Measurements from ENCODE around the gene MPRIP.

MPRIP gene

GRCh38 chr17:17084317-17084835 is 42.1 kb downstream of the MPRIP start:
- Mint-ChIP-seq H3K36me3 (peaks cover 23% of the 10 kb centered on the region), H3K9me3 (no peaks in the 10 kb centered on the region), H3K27me3 (no peaks in the 10 kb centered on the region), H3K27ac (no peak overlapping the region), H3K4me3 (no peak overlapping the region), H3K4me1 (peaks cover 17% of the 10 kb centered on the region)
- CTCF ChIA-PET: no interaction called here
- no peak for DNase-seq

GRCh38 chr17:17084941-17085340 is 42.7 kb downstream of the MPRIP start:
- no peak overlapping the region for H3K4me3 Mint-ChIP-seq
- no peaks in the 10 kb centered on the region for H3K9me3 Mint-ChIP-seq
- H3K27ac Mint-ChIP-seq: no peak overlapping the region
- peaks cover 19% of the 10 kb centered on the region for H3K4me1 Mint-ChIP-seq
- H3K36me3 Mint-ChIP-seq: peaks cover 25% of the 10 kb centered on the region
- CTCF ChIA-PET: no interaction called here
- no peak for DNase-seq
- H3K27me3 Mint-ChIP-seq: no peaks in the 10 kb centered on the region

- Mint-ChIP-seq H3K4me1 (peaks cover 19% of the 10 kb centered on the region), H3K27me3 (no peaks in the 10 kb centered on the region), H3K4me3 (no peak overlapping the region), H3K36me3 (peaks cover 22% of the 10 kb centered on the region), H3K9me3 (no peaks in the 10 kb centered on the region), H3K27ac (no peak overlapping the region)
- no peak for DNase-seq
- CTCF ChIA-PET: no interaction called here
Observed at GRCh38 chr17:17086585-17086984, 44.3 kb downstream of the MPRIP start.

GRCh38 chr17:17087424-17088015 is 45.3 kb downstream of the MPRIP start:
- Mint-ChIP-seq H3K9me3 (no peaks in the 10 kb centered on the region), H3K27me3 (no peaks in the 10 kb centered on the region), H3K27ac (peak overlapping the region; percentile 65), H3K36me3 (peaks cover 21% of the 10 kb centered on the region), H3K4me3 (no peak overlapping the region), H3K4me1 (peaks cover 19% of the 10 kb centered on the region)
- CTCF ChIA-PET: no interaction called here
- DNase-seq: no peak

- CTCF ChIA-PET: no interaction called here
- no peak overlapping the region for H3K27ac Mint-ChIP-seq
- H3K4me3 Mint-ChIP-seq: no peak overlapping the region
- no peaks in the 10 kb centered on the region for H3K9me3 Mint-ChIP-seq
- no peak for DNase-seq
- peaks cover 19% of the 10 kb centered on the region for H3K4me1 Mint-ChIP-seq
- peaks cover 18% of the 10 kb centered on the region for H3K36me3 Mint-ChIP-seq
- no peaks in the 10 kb centered on the region for H3K27me3 Mint-ChIP-seq
Observed at GRCh38 chr17:17088086-17088485, 45.8 kb downstream of the MPRIP start.

GRCh38 chr17:17088541-17089525 is 46.6 kb downstream of the MPRIP start:
- CTCF ChIA-PET: no interaction called here
- Mint-ChIP-seq H3K4me1 (peaks cover 19% of the 10 kb centered on the region), H3K36me3 (peaks cover 18% of the 10 kb centered on the region), H3K27me3 (no peaks in the 10 kb centered on the region), H3K9me3 (no peaks in the 10 kb centered on the region), H3K27ac (peak overlapping the region; percentile 73), H3K4me3 (no peak overlapping the region)
- DNase-seq: peak; percentile 27

GRCh38 chr17:17089796-17090641 is 47.8 kb downstream of the MPRIP start:
- DNase-seq: no peak
- CTCF ChIA-PET: no interaction called here
- Mint-ChIP-seq H3K36me3 (peaks cover 18% of the 10 kb centered on the region), H3K27ac (peak overlapping the region; percentile 75), H3K9me3 (no peaks in the 10 kb centered on the region), H3K4me3 (no peak overlapping the region), H3K27me3 (no peaks in the 10 kb centered on the region), H3K4me1 (peaks cover 19% of the 10 kb centered on the region)

- no peaks in the 10 kb centered on the region for H3K27me3 Mint-ChIP-seq
- no peak overlapping the region for H3K4me3 Mint-ChIP-seq
- CTCF ChIA-PET: no interaction called here
- no peaks in the 10 kb centered on the region for H3K9me3 Mint-ChIP-seq
- H3K36me3 Mint-ChIP-seq: peaks cover 15% of the 10 kb centered on the region
- no peak for DNase-seq
- H3K4me1 Mint-ChIP-seq: peaks cover 19% of the 10 kb centered on the region
- no peak overlapping the region for H3K27ac Mint-ChIP-seq
Observed at GRCh38 chr17:17090642-17091103, 48.4 kb downstream of the MPRIP start.

- Mint-ChIP-seq H3K27me3 (no peaks in the 10 kb centered on the region), H3K36me3 (peaks cover 15% of the 10 kb centered on the region), H3K9me3 (no peaks in the 10 kb centered on the region), H3K4me3 (no peak overlapping the region), H3K4me1 (peaks cover 19% of the 10 kb centered on the region), H3K27ac (no peak overlapping the region)
- CTCF ChIA-PET: no interaction called here
- no peak for DNase-seq
Observed at GRCh38 chr17:17091276-17091675, 49.0 kb downstream of the MPRIP start.

- CTCF ChIA-PET: no interaction called here
- H3K4me1 Mint-ChIP-seq: peaks cover 19% of the 10 kb centered on the region
- no peak overlapping the region for H3K27ac Mint-ChIP-seq
- no peaks in the 10 kb centered on the region for H3K27me3 Mint-ChIP-seq
- H3K36me3 Mint-ChIP-seq: peaks cover 15% of the 10 kb centered on the region
- DNase-seq: no peak
- H3K9me3 Mint-ChIP-seq: no peaks in the 10 kb centered on the region
- no peak overlapping the region for H3K4me3 Mint-ChIP-seq
Observed at GRCh38 chr17:17091856-17092756, 49.8 kb downstream of the MPRIP start.

- CTCF ChIA-PET: no interaction called here
- H3K36me3 Mint-ChIP-seq: peaks cover 12% of the 10 kb centered on the region
- no peak overlapping the region for H3K27ac Mint-ChIP-seq
- no peak for DNase-seq
- no peaks in the 10 kb centered on the region for H3K27me3 Mint-ChIP-seq
- H3K4me1 Mint-ChIP-seq: peaks cover 8% of the 10 kb centered on the region
- H3K4me3 Mint-ChIP-seq: no peak overlapping the region
- H3K9me3 Mint-ChIP-seq: no peaks in the 10 kb centered on the region
Observed at GRCh38 chr17:17093764-17094163, 51.5 kb downstream of the MPRIP start.

GRCh38 chr17:17096438-17097178 is 54.4 kb downstream of the MPRIP start:
- Mint-ChIP-seq H3K9me3 (no peaks in the 10 kb centered on the region), H3K36me3 (peaks cover 4% of the 10 kb centered on the region), H3K4me1 (no peaks in the 10 kb centered on the region), H3K4me3 (no peak overlapping the region), H3K27me3 (no peaks in the 10 kb centered on the region), H3K27ac (no peak overlapping the region)
- CTCF ChIA-PET: no interaction called here
- no peak for DNase-seq

GRCh38 chr17:17097763-17098345 is 55.6 kb downstream of the MPRIP start:
- no peaks in the 10 kb centered on the region for H3K27me3 Mint-ChIP-seq
- H3K36me3 Mint-ChIP-seq: peaks cover 4% of the 10 kb centered on the region
- no peak for DNase-seq
- no peak overlapping the region for H3K4me3 Mint-ChIP-seq
- CTCF ChIA-PET: no interaction called here
- H3K27ac Mint-ChIP-seq: no peak overlapping the region
- no peaks in the 10 kb centered on the region for H3K9me3 Mint-ChIP-seq
- no peaks in the 10 kb centered on the region for H3K4me1 Mint-ChIP-seq
